GM12892 (cell line): ENCODE data around the gene FCGR3A.

ENCODE experiments used
- POLR2A ChIP-seq: IDR thresholded peaks from 2 replicates; pipeline ENCODE4 v1.6.1; 2011; ENCODE audit warnings: low read depth, low read length, control low read depth
- POLR2AphosphoS5 ChIP-seq: IDR thresholded peaks from 2 replicates; pipeline ENCODE4 v1.6.1; 2011; ENCODE audit warnings: low read depth, low read length, control low read depth
- TAF1 ChIP-seq: IDR thresholded peaks from 2 replicates; pipeline ENCODE4 v1.6.1; 2011; ENCODE audit warnings: low read depth, mild to moderate bottlenecking, control low read depth, low read length, borderline replicate concordance

DNA sequence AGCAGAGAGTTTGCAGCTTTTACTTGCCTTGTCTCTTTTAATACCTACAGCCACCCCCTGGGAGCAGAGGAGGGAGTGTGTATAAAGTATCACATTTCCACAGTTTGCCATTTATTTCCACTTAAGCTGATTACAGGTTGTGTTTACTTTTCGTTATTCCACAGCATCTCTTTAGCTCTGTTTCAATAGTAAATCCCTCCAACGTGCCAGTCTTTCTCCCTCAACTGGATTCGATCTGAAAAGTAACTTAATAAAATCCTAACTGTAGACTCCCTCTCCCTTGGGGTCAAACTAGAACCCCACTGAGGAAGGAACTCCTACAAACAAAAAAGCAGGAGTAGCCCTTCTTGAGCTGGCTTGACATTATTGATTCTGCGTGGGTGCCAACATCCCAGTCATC lies 47.4 kb downstream of the FCGR3A start:
- TF ChIP-seq POLR2AphosphoS5, result no peak
- TF ChIP-seq TAF1, result no peak
- no peak for TF ChIP-seq POLR2A
